Kidney (tissue), 14 donors: ENCODE data around the gene PRICKLE1. TPM values are rescaled to one million over a fixed set of nuclear protein-coding genes. Genes with fewer than 3 reads are reported as not detected.

Source experiments
- DNase-seq, 5 donors: peaks; one replicate each; pipeline ENCODE4 v3.0.0-alpha.2; 2013 to 2020
- FAIRE-seq: peaks from 2 replicates; lab custom pipeline; 2012; peaks lifted over from hg19 to GRCh38; lab: Jason Lieb, UNC
- H3K27ac ChIP-seq, 2 donors: one replicate each; pipeline ENCODE4 v1.7.0; 2013; ENCODE audit warnings: low read depth in 2 of 2, low read length in 2 of 2, inconsistent platforms in 1 of 2
- H3K27me3 ChIP-seq: one replicate; pipeline ENCODE4 v1.7.1; 2013; ENCODE audit warnings: low read length, inconsistent platforms; ENCODE audit not compliant: control insufficient read depth, insufficient read depth
- H3K36me3 ChIP-seq, 3 donors: one replicate each; pipeline versions ENCODE4 v1.7.0 to v1.7.1; 2013; ENCODE audit warnings: low read length in 3 of 3, control low read depth in 1 of 3, inconsistent platforms in 1 of 3; ENCODE audit not compliant: insufficient read depth in 3 of 3, control insufficient read depth in 2 of 3
- H3K4me1 ChIP-seq, 3 donors: one replicate each; pipeline versions ENCODE4 v1.7.0 to v1.7.1; 2013; ENCODE audit warnings: low read length in 3 of 3, inconsistent platforms in 1 of 3, low read depth in 1 of 3; ENCODE audit not compliant: control insufficient read depth in 2 of 3, insufficient read depth in 2 of 3
- H3K4me3 ChIP-seq, 3 donors: one replicate each; pipeline versions ENCODE4 v1.7.0 to v1.8.1; 2013; ENCODE audit warnings: low read length in 3 of 3, control low read depth in 1 of 3, inconsistent platforms in 1 of 3
- H3K9ac ChIP-seq, 3 donors: one replicate each; pipeline versions ENCODE4 v1.7.0 to v1.7.1; 2013; ENCODE audit warnings: low read length in 3 of 3, control low read depth in 1 of 3, inconsistent platforms in 1 of 3
- H3K9me3 ChIP-seq, 3 donors: one replicate each; pipeline versions ENCODE4 v1.7.0 to v1.7.1; 2013; ENCODE audit warnings: low read length in 3 of 3, control low read depth in 1 of 3, inconsistent platforms in 1 of 3; ENCODE audit not compliant: control insufficient read depth in 2 of 3, insufficient read depth in 1 of 3
- CTCF ChIP-seq: IDR thresholded peaks from 3 replicates; pipeline ENCODE4 v1.5.1; 2012; ENCODE audit warnings: mild to moderate bottlenecking, moderate library complexity, borderline replicate concordance; ENCODE audit not compliant: insufficient read depth; ENCODE audit errors: extremely low read depth
- intact Hi-C: fragments of 100-400 bp; cut with DNase I; formaldehyde crosslinking; loops from one replicate; pipeline ENCODE4 v1.11.1; 2022
- polyA plus RNA-seq: library from polyadenylated mRNA; stranded (reverse); fragments of 350-450 nt; fragmentation: Illumina TruSeq; extraction: RNeasy Lipid Tissue Mini Kit (QIAGEN cat#74804); gene quantifications from one replicate; pipeline ENCODE4 v1.2.3, GENCODE V29; 2014; ENCODE audit warnings: low read depth, low replicate concordance; ENCODE audit not compliant: insufficient read depth
- total RNA-seq: library from RNA; stranded (reverse); fragmentation: NEBNext Ultra II Directional; extraction: Animal tissue kit (Norgen Biotek cat#: 25700); gene quantifications from one replicate; pipeline ENCODE4 v1.2.1, GENCODE V29; 2021
- donor health status: control.
- donor health status: control.
- donor health status: control.
- donor health status: control.
- donor health status: control.
- donor health status: DM: yes; HTN: yes; CAD: no.
- donor health status: Normal renal cell carcinoma (clear cell type).

PRICKLE1 gene
- total and polyA plus RNA-seq, 2 donors from 2014 or later, result 3.9 to 21.7 TPM

- intact Hi-C loops, result loop anchor here (10.0 kb wide), 2 partner anchors 102 to 852 kb away; partner anchors contain the start of gene PRICKLE1
- peak overlapping the region; percentile 21 to 63 (median 54) for H3K9ac ChIP-seq
- H3K27ac ChIP-seq, result peak overlapping the region; percentile 77 to 86
- H3K4me1 ChIP-seq, result peaks cover 0 to 6% (median 3%) of the 10 kb centered on the region in 3 donors
- H3K27me3 ChIP-seq, result no peaks in the 10 kb centered on the region
- H3K4me3 ChIP-seq, result peak overlapping the region; percentile 69 to 82 (median 75)
- DNase-seq (peak; percentile 86 to 95 (median 91)), FAIRE-seq (no peak)
- H3K36me3 ChIP-seq, result no peaks in the 10 kb centered on the region
- TF ChIP-seq CTCF, result peak; percentile 74
- no peaks in the 10 kb centered on the region for H3K9me3 ChIP-seq
Measured at GRCh38 chr12:42482748-42483520, 106.6 kb downstream of the PRICKLE1 start.

- H3K9ac ChIP-seq, result peak overlapping the region in 2 of 3 donors; percentile 21 to 54
- no peaks in the 10 kb centered on the region for H3K36me3 ChIP-seq
- H3K27me3 ChIP-seq, result no peaks in the 10 kb centered on the region
- H3K27ac ChIP-seq, result peak overlapping the region; percentile 63 to 86
- H3K9me3 ChIP-seq, result no peaks in the 10 kb centered on the region
- DNase-seq (peak; percentile 52 to 83 (median 70)), FAIRE-seq (no peak)
- intact Hi-C loops, result loop anchor here (10.0 kb wide), 2 partner anchors 103 to 853 kb away; partner anchors contain the start of gene PRICKLE1
- no peak for TF ChIP-seq CTCF
- peaks cover 0 to 6% (median 3%) of the 10 kb centered on the region in 3 donors for H3K4me1 ChIP-seq
- peak overlapping the region; percentile 37 to 75 (median 67) for H3K4me3 ChIP-seq
Measured at GRCh38 chr12:42482041-42482747, 107.4 kb downstream of the PRICKLE1 start.

GRCh38 chr12:42481368-42481767 lies 108.2 kb downstream of the PRICKLE1 start:
- FAIRE-seq (no peak), DNase-seq (no peak)
- Histone ChIP-seq H3K27me3 (no peaks in the 10 kb centered on the region), H3K9ac (peak overlapping the region in 1 of 3 donors; percentile 54), H3K4me1 (peaks cover 0 to 6% (median 3%) of the 10 kb centered on the region in 3 donors), H3K4me3 (peak overlapping the region in 1 of 3 donors; percentile 75), H3K27ac (no peak overlapping the region), H3K9me3 (no peaks in the 10 kb centered on the region), H3K36me3 (no peaks in the 10 kb centered on the region)
- intact Hi-C loops, result loop anchor here (10.0 kb wide), 2 partner anchors 103 to 853 kb away; partner anchors contain the start of gene PRICKLE1
- TF ChIP-seq CTCF, result no peak
